ENCODE data around the gene CCL4. TPM values are rescaled to one million over a fixed set of nuclear protein-coding genes. Genes with fewer than 3 reads are reported as not detected.

Gene CCL4
- total RNA-seq, 1 donor from 2014 or later: 11.9 TPM

- H3K27me3 ChIP-seq (ENCODE audit: low read depth): no peaks in the 10 kb centered on the region
- no peak overlapping the region for H3K4me3 ChIP-seq
- H3K27ac ChIP-seq: no peak overlapping the region
- no peak for ATAC-seq
- TF ChIP-seq CTCF (IDR thresholded peaks at IDR 0.05): no peak
- no peak for DNase-seq
- intact Hi-C loops (cut with DNase I): loop anchor here (10.0 kb wide), 1 partner anchor 177 kb away; no protein-coding TSS in a partner anchor
- no peaks in the 10 kb centered on the region for H3K36me3 ChIP-seq
- no peaks in the 10 kb centered on the region for H3K9me3 ChIP-seq
- no peaks in the 10 kb centered on the region for H3K4me1 ChIP-seq
Measured at GRCh38 chr17:36142235-36142634, 38.6 kb downstream of the CCL4 start.

- DNase-seq: no peak
- no peak overlapping the region for H3K27ac ChIP-seq
- TF ChIP-seq CTCF (IDR thresholded peaks at IDR 0.05): no peak
- H3K36me3 ChIP-seq: no peaks in the 10 kb centered on the region
- ATAC-seq: no peak
- no peak overlapping the region for H3K4me3 ChIP-seq
- H3K27me3 ChIP-seq (ENCODE audit: low read depth): no peaks in the 10 kb centered on the region
- H3K4me1 ChIP-seq: no peaks in the 10 kb centered on the region
- intact Hi-C loops (cut with DNase I): loop anchor here (10.0 kb wide), 1 partner anchor 178 kb away; no protein-coding TSS in a partner anchor
- H3K9me3 ChIP-seq: no peaks in the 10 kb centered on the region
Measured at GRCh38 chr17:36142806-36143205, 39.2 kb downstream of the CCL4 start.

GRCh38 chr17:36144014-36144413 lies 40.4 kb downstream of the CCL4 start:
- intact Hi-C loops (cut with DNase I): loop anchor here (10.0 kb wide), 1 partner anchor 179 kb away; no protein-coding TSS in a partner anchor
- Histone ChIP-seq H3K4me1 (no peaks in the 10 kb centered on the region), H3K9me3 (no peaks in the 10 kb centered on the region), H3K36me3 (no peaks in the 10 kb centered on the region), H3K27ac (no peak overlapping the region), H3K27me3 (ENCODE audit: low read depth) (no peaks in the 10 kb centered on the region), H3K4me3 (no peak overlapping the region)
- ATAC-seq (peak; percentile 19 to 39), DNase-seq (no peak)
- no peak for TF ChIP-seq CTCF (IDR thresholded peaks at IDR 0.05)

GRCh38 chr17:36144981-36145729 lies 41.5 kb downstream of the CCL4 start:
- no peak for DNase-seq
- H3K27ac ChIP-seq: no peak overlapping the region
- TF ChIP-seq CTCF (IDR thresholded peaks at IDR 0.05): no peak
- H3K4me3 ChIP-seq: no peak overlapping the region
- no peaks in the 10 kb centered on the region for H3K9me3 ChIP-seq
- ATAC-seq: no peak
- intact Hi-C loops (cut with DNase I): loop anchor here (10.0 kb wide), 1 partner anchor 180 kb away; no protein-coding TSS in a partner anchor
- peaks cover 4% of the 10 kb centered on the region for H3K4me1 ChIP-seq
- H3K27me3 ChIP-seq (ENCODE audit: low read depth): no peaks in the 10 kb centered on the region
- H3K36me3 ChIP-seq: no peaks in the 10 kb centered on the region

- no peaks in the 10 kb centered on the region for H3K36me3 ChIP-seq
- no peak overlapping the region for H3K27ac ChIP-seq
- peaks cover 4% of the 10 kb centered on the region for H3K4me1 ChIP-seq
- ATAC-seq: no peak
- DNase-seq: no peak
- no peak overlapping the region for H3K4me3 ChIP-seq
- no peaks in the 10 kb centered on the region for H3K9me3 ChIP-seq
- H3K27me3 ChIP-seq (ENCODE audit: low read depth): no peaks in the 10 kb centered on the region
- intact Hi-C loops (cut with DNase I): loop anchor here (10.0 kb wide), 1 partner anchor 183 kb away; no protein-coding TSS in a partner anchor
- no peak for TF ChIP-seq CTCF (IDR thresholded peaks at IDR 0.05)
Measured at GRCh38 chr17:36147601-36148000, 44.0 kb downstream of the CCL4 start.

Measured in lower lobe of right lung (tissue), 2 donors.